Breast epithelium (tissue), 4 donors: ENCODE data around the gene GPC3. TPM values are rescaled to one million over a fixed set of nuclear protein-coding genes. Genes with fewer than 3 reads are reported as not detected.
A peak's percentile ranks its signal among the peaks of the same experiment; 100 is the strongest.

Experiments
- DNase-seq, 2 donors: peaks; one replicate each; pipeline ENCODE4 v3.0.0-alpha.2; 2019; ENCODE audit warnings: low spot score in 2 of 2
- H3K27ac ChIP-seq, 2 donors: fragments of 200-600 bp; sonication (generic) in 1 of 2; one replicate each; pipeline ENCODE4 v1.5.1; 2016 to 2019; ENCODE audit warnings: mild to moderate bottlenecking in 1 of 2
- H3K27me3 ChIP-seq, 2 donors: fragments of 200-600 bp; sonication (generic) in 1 of 2; one replicate each; pipeline versions ENCODE4 v1.5.1 to v1.6.0; 2017 to 2019; ENCODE audit warnings: control low read depth in 1 of 2, mild to moderate bottlenecking in 1 of 2
- H3K36me3 ChIP-seq: fragments of 200-600 bp; one replicate; pipeline ENCODE4 v1.5.1; 2019
- H3K4me1 ChIP-seq, 2 donors: fragments of 200-600 bp; sonication (generic); one replicate each; pipeline ENCODE4 v1.5.1; 2016 to 2019; ENCODE audit warnings: control low read depth in 1 of 2
- H3K4me3 ChIP-seq, 3 donors: fragments of 200-600 bp; sonication (generic); 1 replicate in 2 of 3; 2 replicates in 1 of 3; pipeline ENCODE4 v1.5.1; 2016 to 2019; ENCODE audit warnings: mild to moderate bottlenecking in 3 of 3, moderate library complexity in 2 of 3
- H3K9me3 ChIP-seq, 2 donors: fragments of 200-600 bp; sonication (generic) in 1 of 2; one replicate each; pipeline ENCODE4 v1.5.1; 2016 to 2019; ENCODE audit warnings: control low read depth in 1 of 2
- POLR2A ChIP-seq: fragments of 450-650 bp; IDR thresholded peaks from one replicate; pipeline ENCODE4 v1.6.1; 2016; ENCODE audit warnings: antibody characterized with exemption, mild to moderate bottlenecking, moderate library complexity
- POLR2AphosphoS5 ChIP-seq, 3 donors: sonication (generic); formaldehyde crosslinking; IDR thresholded peaks; one replicate each; pipeline ENCODE4 v1.6.1; 2017; ENCODE audit warnings: antibody characterized with exemption in 3 of 3
- intact Hi-C: fragments of 100-400 bp; cut with DNase I; formaldehyde crosslinking; loops from one replicate; pipeline ENCODE4 v1.15.1; 2023; ENCODE audit warnings: low total_unique reads
- total RNA-seq, 3 donors: library from RNA; depleted of rRNA; stranded (reverse); fragments of >200 nt; gene quantifications; one replicate each; pipeline ENCODE4 v1.1.0, GENCODE V29; 2016
- TF ChIP-seq, protein P1 (sequence below), 3 donors: fragments of 450-650 bp; IDR thresholded peaks; one replicate each; pipeline ENCODE4 v1.5.1; 2016 to 2017; ENCODE audit warnings: antibody characterized with exemption in 3 of 3, mild to moderate bottlenecking in 3 of 3, moderate library complexity in 3 of 3

The GPC3 gene
- total RNA-seq, 3 donors from 2014 or later: 29.7 to 99.2 (median 89.1) TPM

GRCh38 chrX:134004084-134004483 is 18.7 kb upstream of the GPC3 start:
- H3K4me1 ChIP-seq: no peaks in the 10 kb centered on the region
- H3K9me3 ChIP-seq: no peaks in the 10 kb centered on the region
- no peaks in the 10 kb centered on the region for H3K36me3 ChIP-seq
- no peak overlapping the region for H3K4me3 ChIP-seq
- intact Hi-C loops: no loop called here
- TF ChIP-seq POLR2A (no peak), POLR2AphosphoS5 (IDR thresholded peaks at IDR 0.05) (no peak)
- TF ChIP-seq, protein P1, sequence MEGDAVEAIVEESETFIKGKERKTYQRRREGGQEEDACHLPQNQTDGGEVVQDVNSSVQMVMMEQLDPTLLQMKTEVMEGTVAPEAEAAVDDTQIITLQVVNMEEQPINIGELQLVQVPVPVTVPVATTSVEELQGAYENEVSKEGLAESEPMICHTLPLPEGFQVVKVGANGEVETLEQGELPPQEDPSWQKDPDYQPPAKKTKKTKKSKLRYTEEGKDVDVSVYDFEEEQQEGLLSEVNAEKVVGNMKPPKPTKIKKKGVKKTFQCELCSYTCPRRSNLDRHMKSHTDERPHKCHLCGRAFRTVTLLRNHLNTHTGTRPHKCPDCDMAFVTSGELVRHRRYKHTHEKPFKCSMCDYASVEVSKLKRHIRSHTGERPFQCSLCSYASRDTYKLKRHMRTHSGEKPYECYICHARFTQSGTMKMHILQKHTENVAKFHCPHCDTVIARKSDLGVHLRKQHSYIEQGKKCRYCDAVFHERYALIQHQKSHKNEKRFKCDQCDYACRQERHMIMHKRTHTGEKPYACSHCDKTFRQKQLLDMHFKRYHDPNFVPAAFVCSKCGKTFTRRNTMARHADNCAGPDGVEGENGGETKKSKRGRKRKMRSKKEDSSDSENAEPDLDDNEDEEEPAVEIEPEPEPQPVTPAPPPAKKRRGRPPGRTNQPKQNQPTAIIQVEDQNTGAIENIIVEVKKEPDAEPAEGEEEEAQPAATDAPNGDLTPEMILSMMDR (IDR thresholded peaks at IDR 0.05): no peak
- DNase-seq: no peak
- peaks cover 0 to 17% of the 10 kb centered on the region in 2 donors for H3K27me3 ChIP-seq
- peak overlapping the region; percentile 51 to 58 for H3K27ac ChIP-seq

DNA sequence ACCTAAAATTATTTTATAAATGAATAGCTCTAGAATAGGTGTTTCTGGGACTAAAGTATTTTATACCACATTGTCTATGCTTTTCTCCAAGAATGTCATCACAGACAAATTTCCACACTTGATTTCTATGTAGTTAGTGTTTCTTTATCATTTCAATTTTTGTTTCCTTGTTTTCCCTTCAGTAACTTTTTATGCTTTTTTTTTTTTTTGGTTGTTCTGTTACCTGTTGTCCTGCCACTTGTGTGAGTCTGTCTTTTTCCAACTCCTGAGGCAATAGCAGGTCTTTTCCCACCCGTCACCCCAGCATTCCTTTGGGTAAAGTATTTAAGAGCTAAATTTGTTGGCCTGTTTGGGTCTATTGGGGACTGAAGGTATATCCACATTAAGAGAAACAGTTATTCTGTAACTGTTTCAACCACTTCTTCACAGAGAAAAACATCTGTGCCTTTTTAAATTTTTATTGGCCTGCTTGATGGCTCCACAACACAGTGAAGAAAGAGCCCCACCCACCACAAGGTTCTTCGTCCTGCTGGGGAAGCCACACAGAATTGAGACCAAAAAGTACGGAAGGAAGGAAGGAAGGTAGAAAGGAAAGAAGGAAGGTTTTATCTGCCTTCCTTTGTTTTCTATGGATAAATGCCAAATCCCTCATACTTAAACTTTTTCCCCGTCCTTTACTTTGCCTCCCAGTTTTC is 17.7 kb upstream of the GPC3 start:
- no peak overlapping the region for H3K4me3 ChIP-seq
- TF ChIP-seq, protein P1 (IDR thresholded peaks at IDR 0.05): no peak
- TF ChIP-seq POLR2AphosphoS5 (IDR thresholded peaks at IDR 0.05) (no peak), POLR2A (no peak)
- peaks cover 0 to 17% of the 10 kb centered on the region in 2 donors for H3K27me3 ChIP-seq
- H3K27ac ChIP-seq: peak overlapping the region; percentile 9 to 50
- intact Hi-C loops: no loop called here
- no peaks in the 10 kb centered on the region for H3K9me3 ChIP-seq
- no peaks in the 10 kb centered on the region for H3K4me1 ChIP-seq
- no peaks in the 10 kb centered on the region for H3K36me3 ChIP-seq
- no peak for DNase-seq

DNA sequence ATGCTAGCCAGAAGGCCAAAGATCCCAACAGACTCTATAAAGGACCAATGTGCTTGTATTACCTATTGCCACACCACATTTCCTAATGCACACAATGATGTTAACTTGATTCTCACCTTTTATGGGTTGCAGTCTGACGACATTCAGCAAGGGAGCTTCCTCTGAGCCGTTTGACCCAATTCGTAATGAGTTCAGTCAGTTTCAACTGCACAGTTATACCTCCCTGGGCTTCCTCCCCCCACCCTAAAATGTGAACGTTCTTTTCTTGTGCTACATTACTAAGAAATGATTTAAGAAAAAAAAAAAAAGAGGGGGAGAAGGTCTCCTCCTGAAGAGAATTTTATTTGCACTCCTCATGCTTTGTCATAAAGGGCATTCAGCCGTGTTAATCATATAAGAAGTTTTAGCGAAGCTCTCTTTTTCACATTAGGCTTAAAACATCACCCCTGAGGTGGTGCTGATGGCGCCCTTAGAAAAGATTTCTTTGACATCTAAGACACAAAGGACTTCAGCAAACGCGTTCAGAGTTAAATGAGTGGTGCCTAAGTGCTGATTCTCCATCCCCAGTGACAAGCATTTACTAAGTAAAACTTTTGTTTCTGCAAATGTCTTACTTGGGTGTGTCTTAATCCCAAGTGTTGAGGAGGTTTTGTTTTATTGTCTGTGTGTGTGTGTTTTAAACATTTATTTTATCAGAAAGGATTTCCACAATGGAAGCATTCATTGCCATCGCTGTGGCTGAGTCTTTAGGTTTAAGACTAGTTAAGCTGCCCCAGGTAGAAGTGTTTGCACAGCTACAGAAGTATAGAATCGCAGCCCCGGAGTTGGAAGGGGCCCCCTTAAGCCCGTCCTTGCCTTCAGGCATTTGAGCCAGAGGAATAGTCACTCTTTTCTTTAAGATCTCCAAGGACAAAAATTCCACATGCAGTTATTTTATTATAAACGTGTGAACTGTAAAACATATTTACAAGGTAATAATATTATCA is 15.2 kb upstream of the GPC3 start:
- Histone ChIP-seq H3K9me3 (no peaks in the 10 kb centered on the region), H3K27ac (no peak overlapping the region), H3K27me3 (peaks cover 0 to 21% of the 10 kb centered on the region in 2 donors), H3K4me1 (no peaks in the 10 kb centered on the region), H3K4me3 (no peak overlapping the region), H3K36me3 (no peaks in the 10 kb centered on the region)
- no peak for DNase-seq
- no peak for TF ChIP-seq POLR2AphosphoS5 (IDR thresholded peaks at IDR 0.05)
- TF ChIP-seq, protein P1 (IDR thresholded peaks at IDR 0.05): no peak
- intact Hi-C loops: no loop called here

- no peak for DNase-seq
- Histone ChIP-seq H3K4me3 (no peak overlapping the region), H3K27ac (peak overlapping the region in 1 of 2 donors; percentile 48), H3K4me1 (no peaks in the 10 kb centered on the region), H3K27me3 (peaks cover 0 to 22% of the 10 kb centered on the region in 2 donors), H3K36me3 (no peaks in the 10 kb centered on the region), H3K9me3 (no peaks in the 10 kb centered on the region)
- intact Hi-C loops: no loop called here
- no peak for TF ChIP-seq POLR2A
- TF ChIP-seq, protein P1 (IDR thresholded peaks at IDR 0.05): no peak
Measured at GRCh38 chrX:133999031-133999705, 13.8 kb upstream of the GPC3 start.
